Measurements from ENCODE around the gene FOLR3.

- TF ChIP-seq CTCF (IDR thresholded peaks at IDR 0.05): no peak
- no peak for TF ChIP-seq TEAD4 (IDR thresholded peaks at IDR 0.05; ENCODE audit: borderline replicate concordance, insufficient read depth)
- TF ChIP-seq USF2 (IDR thresholded peaks at IDR 0.05; ENCODE audit: borderline replicate concordance, low read depth, low read length): no peak
- TF ChIP-seq POLR2AphosphoS5 (IDR thresholded peaks at IDR 0.05; ENCODE audit: low read depth, low read length): no peak
- no peak for TF ChIP-seq RXRA (IDR thresholded peaks at IDR 0.05; ENCODE audit: borderline replicate concordance, low read depth)
- TF ChIP-seq FOSL2 (IDR thresholded peaks at IDR 0.05; ENCODE audit: borderline replicate concordance, low read depth): no peak
- no peak for TF ChIP-seq EZH2phosphoT487 (IDR thresholded peaks at IDR 0.05; ENCODE audit: borderline replicate concordance, low read depth)
- no peak for TF ChIP-seq MXI1 (IDR thresholded peaks at IDR 0.05; ENCODE audit: low read depth, low read length)
Observed at GRCh38 chr11:72119198-72119597, 16.3 kb upstream of the FOLR3 start.

Data from SK-N-SH (cell line).